LNCAP (cell line): ENCODE measurements around the gene SDHB.

Source experiments
- CTCF ChIP-seq: fragments of 450-650 bp; IDR thresholded peaks from 2 replicates; pipeline ENCODE4 v1.5.1; 2017; ENCODE audit warnings: mild to moderate bottlenecking

The SDHB gene

DNA sequence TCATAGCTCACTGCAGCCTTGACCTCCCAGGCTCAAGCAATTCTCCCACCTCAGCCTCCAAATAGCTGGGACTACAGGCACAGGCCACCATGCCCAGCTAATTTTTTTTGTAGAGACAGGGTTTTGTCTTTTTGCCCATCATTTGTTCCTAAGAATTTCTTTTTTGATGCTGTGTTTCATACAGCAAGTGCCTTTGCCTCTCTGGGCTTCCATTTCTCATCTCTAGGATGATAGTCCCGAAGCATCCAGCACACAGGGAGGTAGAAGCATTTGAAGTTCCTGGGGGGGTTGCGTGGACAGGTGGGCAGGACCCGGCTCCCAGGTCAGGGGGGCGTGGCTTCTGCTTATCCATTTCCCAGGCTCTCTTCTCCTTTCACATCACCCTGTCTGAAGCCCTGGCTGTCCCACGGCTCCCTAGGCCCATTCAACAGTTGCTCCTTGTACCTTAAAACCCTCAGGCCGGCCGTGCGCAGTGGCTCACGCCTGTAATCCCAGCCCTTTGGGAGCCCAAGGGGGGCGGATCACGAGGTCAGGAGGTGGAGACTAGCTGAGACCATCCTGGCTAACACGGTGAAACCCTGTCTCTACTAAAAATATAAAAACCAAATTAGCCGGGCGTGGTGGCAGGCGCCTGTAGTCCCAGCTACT is 45.5 kb downstream of the SDHB start:
- TF ChIP-seq CTCF: no peak

GRCh38 chr1:17007121-17007520 is 46.7 kb downstream of the SDHB start:
- no peak for TF ChIP-seq CTCF

GRCh38 chr1:17005365-17005740 is 48.5 kb downstream of the SDHB start:
- no peak for TF ChIP-seq CTCF

DNA sequence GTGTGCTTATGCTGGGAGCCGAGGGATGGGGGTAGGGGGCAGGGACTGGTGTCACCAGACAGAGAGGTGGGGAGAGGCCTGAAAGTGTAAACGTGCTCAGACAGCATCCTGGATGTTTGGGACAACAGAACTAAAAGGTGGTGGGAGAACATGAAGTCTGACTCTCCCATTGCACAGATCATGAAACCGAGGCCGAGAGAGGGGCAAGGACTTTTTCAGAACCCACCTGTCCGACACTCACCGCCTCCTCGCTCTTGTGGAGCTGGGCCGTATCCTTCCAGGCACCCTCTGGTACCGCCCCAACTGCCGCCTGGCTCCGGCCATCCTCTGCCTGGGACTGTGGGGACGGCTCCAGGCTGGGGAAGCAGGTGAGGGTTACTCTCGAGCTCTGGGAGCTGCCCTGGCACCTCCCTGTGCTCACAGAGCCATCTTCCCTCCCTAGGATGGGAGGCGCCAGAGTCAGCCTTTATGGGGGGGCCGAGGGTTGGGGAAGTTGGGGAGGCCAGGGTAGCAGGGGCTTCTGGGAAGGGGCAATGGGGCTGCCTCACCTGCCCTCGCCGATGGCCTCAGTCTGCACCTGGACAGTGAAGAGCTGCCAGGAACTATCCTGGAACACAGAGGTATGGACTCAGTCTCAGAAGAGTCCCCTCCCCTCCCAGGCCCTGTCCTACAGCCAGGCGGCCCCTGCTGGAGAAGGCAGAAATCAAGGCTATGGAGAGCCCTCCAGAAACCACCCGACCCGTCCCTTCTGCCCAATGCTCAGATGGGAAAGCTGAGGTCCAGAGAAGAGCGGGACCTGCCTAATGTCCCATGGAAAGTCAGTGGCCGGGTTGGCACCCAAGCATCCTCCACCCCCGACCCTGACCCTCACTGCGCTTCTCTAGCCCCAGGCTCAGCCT is 49.1 kb downstream of the SDHB start:
- TF ChIP-seq CTCF: no peak

DNA sequence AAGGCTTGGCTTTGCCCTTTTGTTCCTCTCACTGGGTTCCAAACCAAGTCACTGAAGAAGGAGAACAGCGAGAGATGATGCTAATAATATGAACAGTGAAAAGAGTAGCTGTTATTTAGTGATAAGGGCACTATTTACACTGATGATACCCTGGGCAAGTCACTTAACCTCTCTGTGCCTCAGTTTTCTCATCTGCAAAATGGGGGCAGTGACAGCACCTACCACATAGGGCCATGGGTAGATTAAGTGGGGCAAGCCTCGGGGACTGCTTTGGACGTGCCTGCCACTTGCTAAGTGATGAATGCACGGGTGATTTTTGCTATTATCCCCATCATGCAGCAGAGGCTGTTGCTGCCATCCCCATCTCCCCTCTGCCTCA is 51.3 kb downstream of the SDHB start:
- TF ChIP-seq CTCF: no peak

GRCh38 chr1:17001760-17002523 is 51.9 kb downstream of the SDHB start:
- no peak for TF ChIP-seq CTCF

DNA sequence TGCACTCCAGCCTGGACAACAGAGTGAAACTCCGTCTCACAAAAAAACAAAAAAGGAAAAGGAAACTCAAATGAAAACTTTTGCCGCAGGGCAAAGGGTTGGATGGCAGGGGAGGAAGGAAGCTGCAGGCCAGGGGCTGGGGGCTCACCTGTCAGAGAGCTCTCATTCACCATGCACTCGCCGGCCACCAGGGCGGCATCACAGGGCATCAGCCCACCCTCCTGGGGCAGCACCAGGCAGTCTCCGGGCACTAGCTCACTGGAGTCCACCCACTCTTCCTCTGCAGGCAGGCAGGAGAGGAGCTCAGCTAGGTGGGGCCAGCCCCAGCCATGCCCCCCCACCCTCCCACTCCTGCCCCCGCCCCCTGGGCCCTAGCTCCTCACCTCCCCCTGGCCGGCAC is 54.0 kb downstream of the SDHB start:
- no peak for TF ChIP-seq CTCF
